KMS-11 (cell line): ENCODE measurements around the gene GNB1L.

Experiments
- H2AFZ ChIP-seq: fragments of 200-600 bp; sonication (generic); 2 replicates; pipeline ENCODE4 v1.6.1; 2016; ENCODE audit warnings: antibody characterized with exemption, mixed run types, low read depth
- H3K27ac ChIP-seq: fragments of 200-600 bp; sonication (generic); 2 replicates; pipeline ENCODE4 v1.6.1; 2016; ENCODE audit warnings: mild to moderate bottlenecking, mixed run types
- H3K27me3 ChIP-seq: fragments of 200-600 bp; sonication (generic); 2 replicates; pipeline ENCODE4 v1.6.1; 2017; ENCODE audit warnings: mild to moderate bottlenecking, low read depth, mixed run types, moderate library complexity; ENCODE audit not compliant: insufficient read depth
- H3K36me3 ChIP-seq: fragments of 200-600 bp; sonication (generic); 2 replicates; pipeline ENCODE4 v1.6.1; 2017; ENCODE audit warnings: mild to moderate bottlenecking, mixed run types; ENCODE audit not compliant: insufficient read depth
- H3K4me1 ChIP-seq: fragments of 200-600 bp; sonication (generic); 2 replicates; pipeline ENCODE4 v1.6.1; 2016; ENCODE audit warnings: mild to moderate bottlenecking, low read depth, mixed run types; ENCODE audit not compliant: poor library complexity, severe bottlenecking
- H3K4me2 ChIP-seq: fragments of 200-600 bp; sonication (generic); 2 replicates; pipeline ENCODE4 v1.7.0; 2016; ENCODE audit warnings: mild to moderate bottlenecking, mixed run types
- H3K4me3 ChIP-seq: fragments of 200-600 bp; sonication (generic); IDR thresholded peaks from 2 replicates; pipeline ENCODE4 v1.6.1; 2017; ENCODE audit warnings: low read depth, low read length, mixed read lengths; ENCODE audit not compliant: insufficient read depth
- H3K79me2 ChIP-seq: fragments of 200-600 bp; sonication (generic); 2 replicates; pipeline ENCODE4 v1.6.1; 2016; ENCODE audit warnings: low read depth, mixed run types; ENCODE audit not compliant: insufficient read depth
- H3K9ac ChIP-seq: fragments of 200-600 bp; sonication (generic); 2 replicates; pipeline ENCODE4 v1.6.1; 2016; ENCODE audit warnings: mild to moderate bottlenecking, mixed run types
- H4K20me1 ChIP-seq: fragments of 200-600 bp; sonication (generic); 2 replicates; pipeline ENCODE4 v1.6.1; 2016; ENCODE audit warnings: mild to moderate bottlenecking, mixed run types; ENCODE audit not compliant: insufficient read depth
- CTCF ChIP-seq: fragments of 200-600 bp; sonication (generic); conservative IDR thresholded peaks from 2 replicates; pipeline ENCODE4 v1.6.1; 2017; ENCODE audit warnings: low read depth, mild to moderate bottlenecking, antibody characterized with exemption, low read length, moderate library complexity, mixed read lengths

Gene GNB1L

DNA sequence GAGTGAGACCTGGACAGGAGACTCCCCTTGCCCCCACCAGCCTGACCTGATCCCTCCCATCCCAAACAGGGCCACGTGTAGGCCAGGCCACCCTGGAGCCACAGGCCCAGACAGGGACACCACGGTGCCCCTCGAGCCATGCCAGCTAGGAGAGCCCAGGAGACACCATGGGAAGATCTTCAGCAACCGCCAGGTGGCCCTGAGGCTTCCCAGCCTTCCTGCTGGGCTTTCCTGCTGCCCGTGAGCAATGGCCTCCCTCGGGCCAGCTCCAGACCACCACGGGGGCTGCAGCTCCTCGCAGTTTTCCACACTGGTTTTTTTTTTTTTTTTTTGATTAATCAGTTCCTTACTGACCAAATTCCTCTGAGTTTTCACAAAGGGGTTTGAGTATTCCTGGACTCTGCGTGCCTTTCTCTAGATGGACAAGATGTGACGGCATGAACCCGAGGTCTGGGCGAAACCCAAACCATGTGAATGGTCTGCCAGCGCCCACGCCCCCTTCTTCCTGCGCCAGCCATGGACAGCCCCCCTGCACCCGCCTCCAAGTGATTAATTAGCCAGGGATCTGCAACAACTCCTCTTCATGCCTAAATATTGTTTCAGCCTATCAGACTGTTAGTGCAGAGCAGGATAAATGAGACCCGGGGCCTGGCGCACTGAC is 53.2 kb downstream of the GNB1L start:
- H3K4me1 ChIP-seq, result no peaks in the 10 kb centered on the region
- H3K27me3 ChIP-seq, result no peaks in the 10 kb centered on the region
- H3K4me3 ChIP-seq, result no peak overlapping the region
- no peak overlapping the region for H3K9ac ChIP-seq
- H3K36me3 ChIP-seq, result no peaks in the 10 kb centered on the region
- H3K4me2 ChIP-seq, result no peak overlapping the region
- no peak overlapping the region for H2AFZ ChIP-seq
- TF ChIP-seq CTCF, result no peak
- no peaks in the 10 kb centered on the region for H3K79me2 ChIP-seq
- H3K27ac ChIP-seq, result no peak overlapping the region
- H4K20me1 ChIP-seq, result no peaks in the 10 kb centered on the region

DNA sequence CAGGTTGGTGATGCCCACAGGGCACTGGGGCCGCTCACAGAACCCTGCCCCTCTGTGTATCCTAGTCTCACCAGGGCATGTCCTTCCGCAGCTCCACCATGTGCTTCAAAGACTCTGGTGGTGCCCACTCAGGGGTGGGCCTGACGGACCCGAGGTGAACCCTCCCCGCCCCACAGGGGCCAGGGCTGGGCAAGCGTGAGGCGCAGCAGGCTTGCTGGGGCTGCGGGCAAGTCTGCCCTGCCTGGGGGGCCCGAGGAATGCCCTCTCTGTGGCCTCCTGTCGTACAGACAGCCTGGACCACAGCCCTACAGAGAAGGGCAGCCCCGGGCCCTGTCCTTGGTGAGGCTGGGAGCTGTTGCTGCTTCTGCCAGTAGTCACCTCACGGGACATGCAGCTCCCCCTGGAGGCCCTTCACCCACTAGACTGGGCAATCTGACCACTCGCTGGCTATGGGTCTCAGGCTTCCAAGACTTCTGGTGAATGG is 53.9 kb downstream of the GNB1L start:
- Histone ChIP-seq H2AFZ (no peak overlapping the region), H3K36me3 (no peaks in the 10 kb centered on the region), H3K4me3 (no peak overlapping the region), H3K79me2 (no peaks in the 10 kb centered on the region), H3K4me2 (no peak overlapping the region), H3K9ac (no peak overlapping the region), H3K27ac (no peak overlapping the region), H4K20me1 (no peaks in the 10 kb centered on the region), H3K27me3 (no peaks in the 10 kb centered on the region), H3K4me1 (no peaks in the 10 kb centered on the region)
- no peak for TF ChIP-seq CTCF

DNA sequence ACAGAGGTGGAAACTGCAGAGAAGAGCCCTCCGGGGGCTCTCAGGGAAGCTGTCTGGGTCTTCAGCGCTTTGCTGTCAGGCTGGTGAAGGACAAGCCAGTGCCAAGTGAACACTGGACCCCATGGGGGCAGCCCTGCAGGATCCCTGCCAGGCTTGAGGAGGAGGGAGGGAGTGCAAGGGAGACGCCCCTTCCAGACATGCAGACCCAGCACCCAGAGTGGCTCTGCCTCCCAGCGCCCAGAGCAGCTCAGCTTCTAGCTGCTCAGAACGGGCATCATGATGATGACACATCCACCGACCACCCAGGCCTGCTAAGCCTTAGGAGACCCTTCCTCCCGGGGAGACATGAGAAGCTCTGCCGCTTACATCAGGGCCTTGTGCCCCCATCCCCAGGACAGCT is 54.4 kb downstream of the GNB1L start:
- Histone ChIP-seq H3K4me2 (no peak overlapping the region), H2AFZ (no peak overlapping the region), H3K4me3 (no peak overlapping the region), H4K20me1 (no peaks in the 10 kb centered on the region), H3K79me2 (no peaks in the 10 kb centered on the region), H3K4me1 (no peaks in the 10 kb centered on the region), H3K27me3 (no peaks in the 10 kb centered on the region), H3K9ac (no peak overlapping the region), H3K27ac (no peak overlapping the region), H3K36me3 (no peaks in the 10 kb centered on the region)
- no peak for TF ChIP-seq CTCF

- H3K4me3 ChIP-seq, result no peak overlapping the region
- no peak overlapping the region for H3K4me2 ChIP-seq
- H2AFZ ChIP-seq, result no peak overlapping the region
- no peaks in the 10 kb centered on the region for H3K79me2 ChIP-seq
- no peak overlapping the region for H3K9ac ChIP-seq
- TF ChIP-seq CTCF, result no peak
- no peaks in the 10 kb centered on the region for H4K20me1 ChIP-seq
- no peaks in the 10 kb centered on the region for H3K27me3 ChIP-seq
- H3K27ac ChIP-seq, result no peak overlapping the region
- no peaks in the 10 kb centered on the region for H3K36me3 ChIP-seq
- H3K4me1 ChIP-seq, result no peaks in the 10 kb centered on the region
These were observed 55.1 kb downstream of the GNB1L start for GRCh38 chr22:19799322-19800190.
